Ovary (tissue), 9 donors: ENCODE measurements around the gene TAAR2. TPM values are rescaled to one million over a fixed set of nuclear protein-coding genes. Genes with fewer than 3 reads are reported as not detected.

Source experiments
- DNase-seq, 5 donors: peaks; one replicate each; pipeline ENCODE4 v3.0.0-alpha.2; 2019 to 2020
- H3K27ac ChIP-seq, 2 donors: fragments of 200-600 bp; one replicate each; pipeline versions ENCODE4 v1.5.1 to v1.8.0; 2019 to 2022
- H3K27me3 ChIP-seq: fragments of 200-600 bp; one replicate; pipeline ENCODE4 v1.8.0; 2022
- H3K36me3 ChIP-seq: fragments of 200-600 bp; sonication (generic); one replicate; pipeline ENCODE4 v1.5.1; 2019
- H3K4me1 ChIP-seq: one replicate; pipeline ENCODE4 v1.8.1; 2013; ENCODE audit warnings: mild to moderate bottlenecking, moderate library complexity; ENCODE audit not compliant: insufficient read depth
- H3K4me3 ChIP-seq: fragments of 200-600 bp; sonication (generic); one replicate; pipeline ENCODE4 v1.5.1; 2017
- H3K9me3 ChIP-seq, 2 donors: fragments of 200-600 bp in 1 of 2; sonication (generic) in 1 of 2; one replicate each; pipeline versions ENCODE4 v1.5.1 to v1.8.1; 2013 to 2019; ENCODE audit warnings: mild to moderate bottlenecking in 1 of 2, moderate library complexity in 1 of 2
- CTCF ChIP-seq, 3 donors: fragments of 450-650 bp in 2 of 3; fragments of 200-600 bp in 1 of 3; IDR thresholded peaks; one replicate each; pipeline versions ENCODE4 v1.5.1 to v1.8.0; 2016 to 2022; ENCODE audit warnings: antibody characterized with exemption in 3 of 3, mild to moderate bottlenecking in 1 of 3
- EP300 ChIP-seq: sonication (generic); formaldehyde crosslinking; IDR thresholded peaks from one replicate; pipeline ENCODE4 v1.6.1; 2017; ENCODE audit warnings: antibody characterized with exemption
- POLR2A ChIP-seq: fragments of 450-650 bp; IDR thresholded peaks from one replicate; pipeline ENCODE4 v1.6.1; 2017; ENCODE audit warnings: antibody characterized with exemption, mild to moderate bottlenecking, moderate library complexity
- WGBS, 3 donors: extraction: QIAGEN DNeasy Blood & Tissue Kit in 1 of 3; methylation state at CpG; one replicate each; pipeline versions ENCODE4 v1.1.5 to v1.1.7; 2013 to 2017; 5-methylcytosine and 5-hydroxymethylcytosine counted together
- intact Hi-C, 4 donors: fragments of 100-400 bp; cut with DNase I; formaldehyde crosslinking; loops; one replicate each; pipeline versions ENCODE4 v1.11.0 to v1.15.1; 2022 to 2023
- polyA plus RNA-seq, 2 donors: library from polyadenylated mRNA; stranded (reverse); fragments of 200-250 nt in 1 of 2; fragments of 350-450 nt in 1 of 2; fragmentation: Illumina TruSeq in 1 of 2; extraction: RNeasy Lipid Tissue Mini Kit (QIAGEN cat#74804) in 1 of 2; gene quantifications; one replicate each; pipeline ENCODE4 v1.2.3, GENCODE V29; 2013 to 2014
- total RNA-seq, 7 donors: library from RNA; depleted of rRNA in 2 of 7; stranded (reverse); fragments of >200 nt in 2 of 7; fragmentation: NEBNext Ultra II Directional in 3 of 7; extraction: Animal tissue kit (Norgen Biotek cat#: 25700) in 3 of 7; gene quantifications; one replicate each; pipeline versions ENCODE4 v1.1.0 to v1.2.4, GENCODE V29; 2016 to 2023
- donor health status: DM: no; HTN: no; CAD: no; lungs with moderate emphysema.
- donor health status: DM: no; HTN: no; CAD: no.
- donor health status: Bipolar disorder and iron deficiency.
- donor health status: DM: yes; HTN: yes; CAD: no.
- donor health status: DM: no; HTN: no; CAD: no.
- donor health status: DM: yes; HTN: yes; CAD: no.

The TAAR2 gene
- total and polyA plus RNA-seq, 9 donors = not detected

DNA sequence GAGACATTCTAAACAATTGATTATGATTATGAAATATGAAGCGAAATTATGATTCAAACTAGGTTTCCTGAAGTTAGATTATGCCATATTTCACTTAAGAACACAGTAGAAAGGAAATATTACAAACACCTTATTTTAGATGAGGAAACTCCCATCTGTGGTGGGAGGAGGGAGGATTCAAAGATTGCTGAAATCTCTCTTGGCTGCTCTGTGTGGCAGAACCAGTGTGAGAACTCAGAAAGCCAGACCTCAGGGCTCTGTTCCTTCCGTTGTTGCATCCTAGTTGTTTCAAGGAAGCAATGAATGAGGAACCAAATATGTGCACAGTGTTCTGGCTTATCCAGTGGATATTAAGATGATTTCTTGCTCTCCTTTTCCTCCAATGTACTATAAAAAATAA, 36.7 kb downstream of the TAAR2 start:
- intact Hi-C loops = no loop called here
- H3K27ac ChIP-seq = no peak overlapping the region
- 47 to 53% (median 50%) methylated on average over 2 of the region's 2 CpGs for WGBS, 3 donors
- TF ChIP-seq EP300 (no peak), POLR2A (no peak), CTCF (IDR thresholded peaks at IDR 0.05) (no peak)
- H3K9me3 ChIP-seq = no peaks in the 10 kb centered on the region
- DNase-seq = no peak
- no peaks in the 10 kb centered on the region for H3K36me3 ChIP-seq
- no peaks in the 10 kb centered on the region for H3K4me1 ChIP-seq
- H3K4me3 ChIP-seq = no peak overlapping the region
- no peaks in the 10 kb centered on the region for H3K27me3 ChIP-seq

DNA sequence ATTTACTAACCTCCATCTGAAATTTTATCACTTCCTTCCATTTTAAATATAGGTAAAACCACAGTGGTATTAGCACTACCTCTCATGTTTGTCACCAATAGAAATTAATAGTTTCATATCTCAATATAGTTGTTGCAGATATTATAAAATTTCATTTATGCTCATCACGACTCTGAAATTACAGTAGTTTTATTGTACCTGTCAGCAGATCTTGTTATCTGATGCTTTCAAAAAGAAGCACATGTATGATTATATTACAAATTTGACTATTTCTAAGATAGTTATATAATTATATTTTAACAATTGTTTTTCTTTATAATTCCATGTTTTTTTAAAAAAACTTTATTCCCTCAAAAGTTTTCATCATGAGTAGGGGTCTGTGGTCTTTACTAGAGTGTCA, 39.4 kb downstream of the TAAR2 start:
- Histone ChIP-seq H3K36me3 (no peaks in the 10 kb centered on the region), H3K27ac (no peak overlapping the region), H3K4me3 (no peak overlapping the region), H3K4me1 (no peaks in the 10 kb centered on the region), H3K27me3 (no peaks in the 10 kb centered on the region), H3K9me3 (no peaks in the 10 kb centered on the region)
- no peak for TF ChIP-seq CTCF (IDR thresholded peaks at IDR 0.05)
- TF ChIP-seq POLR2A = no peak
- TF ChIP-seq EP300 = no peak
- intact Hi-C loops = no loop called here
- WGBS, 3 donors = 73 to 86% (median 86%) methylated on average over 1 of the region's 1 CpG
- DNase-seq = no peak

DNA sequence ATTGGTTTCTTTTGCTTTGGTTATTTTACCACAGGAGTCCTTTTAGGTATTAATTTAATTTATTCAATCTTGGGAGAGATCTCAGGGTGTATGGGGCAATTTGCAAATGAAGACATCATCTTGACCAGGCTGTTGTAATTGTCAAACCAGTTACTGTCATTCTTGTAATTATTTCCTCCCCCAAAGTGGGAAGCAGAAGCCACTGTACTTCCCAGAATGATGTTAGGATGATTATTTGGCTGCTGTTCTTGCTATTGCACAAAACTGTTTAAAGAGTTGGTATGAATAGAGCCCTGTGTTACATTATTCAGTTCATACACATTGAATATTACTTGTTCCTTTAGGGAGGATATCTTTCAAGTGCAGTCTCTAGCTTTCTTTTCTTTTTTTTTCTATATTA, 52.3 kb downstream of the TAAR2 start:
- H3K27ac ChIP-seq = no peak overlapping the region
- TF ChIP-seq CTCF (IDR thresholded peaks at IDR 0.05) = no peak
- TF ChIP-seq EP300 = no peak
- TF ChIP-seq POLR2A = no peak
- no peaks in the 10 kb centered on the region for H3K36me3 ChIP-seq
- H3K4me3 ChIP-seq = no peak overlapping the region
- intact Hi-C loops = no loop called here
- H3K9me3 ChIP-seq = no peaks in the 10 kb centered on the region
- no peaks in the 10 kb centered on the region for H3K27me3 ChIP-seq
- H3K4me1 ChIP-seq = no peaks in the 10 kb centered on the region
- DNase-seq = no peak

DNA sequence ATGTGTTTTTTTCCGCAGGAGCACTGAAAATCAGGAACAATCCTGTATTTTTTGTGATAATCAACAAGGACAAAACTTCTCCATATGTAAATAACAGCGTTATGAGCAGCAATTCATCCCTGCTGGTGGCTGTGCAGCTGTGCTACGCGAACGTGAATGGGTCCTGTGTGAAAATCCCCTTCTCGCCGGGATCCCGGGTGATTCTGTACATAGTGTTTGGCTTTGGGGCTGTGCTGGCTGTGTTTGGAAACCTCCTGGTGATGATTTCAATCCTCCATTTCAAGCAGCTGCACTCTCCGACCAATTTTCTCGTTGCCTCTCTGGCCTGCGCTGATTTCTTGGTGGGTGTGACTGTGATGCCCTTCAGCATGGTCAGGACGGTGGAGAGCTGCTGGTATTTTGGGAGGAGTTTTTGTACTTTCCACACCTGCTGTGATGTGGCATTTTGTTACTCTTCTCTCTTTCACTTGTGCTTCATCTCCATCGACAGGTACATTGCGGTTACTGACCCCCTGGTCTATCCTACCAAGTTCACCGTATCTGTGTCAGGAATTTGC, 53.8 kb downstream of the TAAR2 start, which contains the start of gene TAAR6:
Gene TAAR6, plus strand, starts transcription at position 102 of the 557 bp plus-strand sequence. Its CDS starts 0 bp downstream, at position 102.
- no peak within 1 kb of the TSS for H3K4me3 ChIP-seq
- no peak for DNase-seq
- intact Hi-C loops = no loop called here
- 77 to 79% (median 79%) methylated on average over 15 of the region's 15 CpGs for WGBS, 3 donors
- no peaks in the 10 kb centered on the region for H3K4me1 ChIP-seq
- H3K27ac ChIP-seq = no peak within 1 kb of the TSS
- H3K27me3 ChIP-seq = no peaks in the 10 kb centered on the region
- H3K9me3 ChIP-seq = no peaks in the 10 kb centered on the region
- TF ChIP-seq EP300 (no peak), POLR2A (no peak), CTCF (IDR thresholded peaks at IDR 0.05) (no peak)
- H3K36me3 ChIP-seq = no peaks in the 10 kb centered on the region
